ENCODE data around the gene PILRA. TPM values are rescaled to one million over a fixed set of nuclear protein-coding genes. Genes with fewer than 3 reads are reported as not detected.
A peak's percentile ranks its signal among the peaks of the same experiment; 100 is the strongest.

Gene PILRA
- total and polyA plus RNA-seq, 2 of the 13 experiments (the other 11 are each of a cell fraction or from before 2014, with no cell fraction given), result 0.13 to 1.3 TPM

DNA sequence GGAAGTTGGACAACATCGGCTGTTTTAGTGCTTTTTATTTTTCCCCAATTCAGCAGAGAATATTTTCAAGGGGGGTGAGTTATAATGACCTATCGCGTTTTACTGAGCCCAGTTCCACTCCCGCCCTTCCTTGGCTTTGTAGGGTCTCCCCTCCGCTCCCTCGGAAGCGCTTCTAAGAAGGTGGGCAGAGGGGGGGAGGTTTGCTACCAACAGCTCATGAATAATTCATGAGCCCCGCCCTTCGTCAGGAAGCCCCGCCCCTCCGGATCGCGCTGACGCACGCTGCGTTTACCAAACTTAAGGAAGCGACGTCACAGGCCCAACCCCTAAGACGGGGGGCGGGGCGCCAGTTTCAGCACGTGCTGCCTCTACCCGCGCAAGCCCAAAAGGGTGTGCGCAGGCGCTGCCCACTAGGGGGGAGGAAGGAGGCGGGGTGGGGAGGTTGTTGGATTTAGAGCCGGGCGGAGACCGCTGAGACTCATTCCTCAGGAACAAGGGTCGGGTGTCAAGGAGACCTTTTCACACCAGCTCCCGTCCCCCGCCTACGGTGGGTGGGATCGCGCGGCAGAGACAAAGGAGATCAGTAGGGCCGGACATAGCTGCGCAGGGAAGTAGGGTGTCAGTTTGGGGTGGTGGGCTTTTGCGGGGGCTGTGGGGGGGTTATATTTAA lies 55.8 kb downstream of the PILRA start:
- H3K4me3 ChIP-seq (replicated peaks in 1 of 3; ENCODE audit: insufficient read depth in 1 of 3, low read depth in 2 of 3, low read length in 3 of 3), result peak overlapping the region; percentile 75 to 87 (median 83)
- ATAC-seq, result peak; percentile 60
- H3K4me2 ChIP-seq (ENCODE audit: low read depth, low read length), result peak overlapping the region; percentile 94
- H4K20me1 ChIP-seq (ENCODE audit: insufficient read depth, low read length), result no peaks in the 10 kb centered on the region; the same call in 1 of the 2 replicates
- H3K9ac ChIP-seq (ENCODE audit: insufficient read depth, low read depth, low read length), result peak overlapping the region; percentile 98
- peak overlapping the region; percentile 98 for H3K27ac ChIP-seq (ENCODE audit: extremely low read length, insufficient read depth, low read length)
- WGBS (ENCODE audit: low lambda C conversion rate), result 0% methylated on average over 30 of the region's 40 CpGs
- TSS peak; percentile 62 for BruUV-seq (replicated peaks)
- DNase-seq (ENCODE audit: low spot score), result peak; percentile 98
- ChIA-PET POLR2A (interaction anchor here (0.5 to 4.8 kb wide), 49 partner anchors 9 to 1086 kb away, joined by 3 to 199 read pairs (median 5); partner anchors contain the start of genes AGFG2, AP4M1, FBXO24 and LAMTOR4), CTCF (ENCODE audit: low intra/inter-chr PET ratio, low total read pairs) (interaction anchor here (1.2 kb wide), 1 partner anchor 22 kb away, joined by 3 read pairs; no protein-coding TSS in a partner anchor)
- peaks cover 23% of the 10 kb centered on the region for H3K79me2 ChIP-seq (ENCODE audit: insufficient read depth, low read length)
- in situ Hi-C loops (cut with HindIII; ENCODE audit: extremely low pct_ligation_motif_present, low pct_unique_long_range_greater_than_20kb), result no loop called here
- peaks cover 45% of the 10 kb centered on the region for H3K4me1 ChIP-seq (ENCODE audit: insufficient read depth, low read length)
- H3K27me3 ChIP-seq (ENCODE audit: control insufficient read depth in 1 of 2, insufficient read depth in 2 of 2, low read length in 2 of 2), result no peaks in the 10 kb centered on the region; a peak in 1 of 5 replicates
- H3K9me3 ChIP-seq (ENCODE audit: low read length), result no peaks in the 10 kb centered on the region
- no peak for FAIRE-seq
- no peak overlapping the region for H2AFZ ChIP-seq (ENCODE audit: low read length)
- intact Hi-C loops (cut with micrococcal nuclease; ENCODE audit: unreplicated experiment), result loop anchor here (2.0 kb wide), 1 partner anchor 16 kb away; no protein-coding TSS in a partner anchor
- peaks cover 3 to 28% of the 10 kb centered on the region in 2 experiments for H3K36me3 ChIP-seq (replicated peaks in 1 of 2; ENCODE audit: control insufficient read depth in 1 of 2, insufficient read depth in 2 of 2, low read length in 2 of 2)
- TF ChIP-seq SUZ12 (IDR thresholded peaks at IDR 0.05; ENCODE audit: low read depth, low read length), result no peak
- no peak; the same call in 1 of the 2 replicates for TF ChIP-seq AHR (CRISPR knock-in tag; IDR thresholded peaks at IDR 0.05)
- TF ChIP-seq, protein P1, sequence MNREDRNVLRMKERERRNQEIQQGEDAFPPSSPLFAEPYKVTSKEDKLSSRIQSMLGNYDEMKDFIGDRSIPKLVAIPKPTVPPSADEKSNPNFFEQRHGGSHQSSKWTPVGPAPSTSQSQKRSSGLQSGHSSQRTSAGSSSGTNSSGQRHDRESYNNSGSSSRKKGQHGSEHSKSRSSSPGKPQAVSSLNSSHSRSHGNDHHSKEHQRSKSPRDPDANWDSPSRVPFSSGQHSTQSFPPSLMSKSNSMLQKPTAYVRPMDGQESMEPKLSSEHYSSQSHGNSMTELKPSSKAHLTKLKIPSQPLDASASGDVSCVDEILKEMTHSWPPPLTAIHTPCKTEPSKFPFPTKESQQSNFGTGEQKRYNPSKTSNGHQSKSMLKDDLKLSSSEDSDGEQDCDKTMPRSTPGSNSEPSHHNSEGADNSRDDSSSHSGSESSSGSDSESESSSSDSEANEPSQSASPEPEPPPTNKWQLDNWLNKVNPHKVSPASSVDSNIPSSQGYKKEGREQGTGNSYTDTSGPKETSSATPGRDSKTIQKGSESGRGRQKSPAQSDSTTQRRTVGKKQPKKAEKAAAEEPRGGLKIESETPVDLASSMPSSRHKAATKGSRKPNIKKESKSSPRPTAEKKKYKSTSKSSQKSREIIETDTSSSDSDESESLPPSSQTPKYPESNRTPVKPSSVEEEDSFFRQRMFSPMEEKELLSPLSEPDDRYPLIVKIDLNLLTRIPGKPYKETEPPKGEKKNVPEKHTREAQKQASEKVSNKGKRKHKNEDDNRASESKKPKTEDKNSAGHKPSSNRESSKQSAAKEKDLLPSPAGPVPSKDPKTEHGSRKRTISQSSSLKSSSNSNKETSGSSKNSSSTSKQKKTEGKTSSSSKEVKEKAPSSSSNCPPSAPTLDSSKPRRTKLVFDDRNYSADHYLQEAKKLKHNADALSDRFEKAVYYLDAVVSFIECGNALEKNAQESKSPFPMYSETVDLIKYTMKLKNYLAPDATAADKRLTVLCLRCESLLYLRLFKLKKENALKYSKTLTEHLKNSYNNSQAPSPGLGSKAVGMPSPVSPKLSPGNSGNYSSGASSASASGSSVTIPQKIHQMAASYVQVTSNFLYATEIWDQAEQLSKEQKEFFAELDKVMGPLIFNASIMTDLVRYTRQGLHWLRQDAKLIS (CRISPR knock-in tag; IDR thresholded peaks at IDR 0.05), result no peak
- 0 out of 2 replicates have a peak, but pooled peaks have one; percentile 25 for TF ChIP-seq MTF2 (CRISPR knock-in tag; IDR thresholded peaks at IDR 0.05; ENCODE audit: borderline replicate concordance)
- TF ChIP-seq, protein P2, sequence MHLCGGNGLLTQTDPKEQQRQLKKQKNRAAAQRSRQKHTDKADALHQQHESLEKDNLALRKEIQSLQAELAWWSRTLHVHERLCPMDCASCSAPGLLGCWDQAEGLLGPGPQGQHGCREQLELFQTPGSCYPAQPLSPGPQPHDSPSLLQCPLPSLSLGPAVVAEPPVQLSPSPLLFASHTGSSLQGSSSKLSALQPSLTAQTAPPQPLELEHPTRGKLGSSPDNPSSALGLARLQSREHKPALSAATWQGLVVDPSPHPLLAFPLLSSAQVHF (CRISPR knock-in tag; IDR thresholded peaks at IDR 0.05), result no peak
- peak; percentile 15; the same call in 1 of the 2 replicates for TF ChIP-seq MXD4 (CRISPR knock-in tag; IDR thresholded peaks at IDR 0.05)
- TF ChIP-seq MAFG (CRISPR knock-in tag; IDR thresholded peaks at IDR 0.05), result no peak
- TF ChIP-seq STAT5B (CRISPR knock-in tag; IDR thresholded peaks at IDR 0.05), result no peak
- TF ChIP-seq SRY (CRISPR knock-in tag; IDR thresholded peaks at IDR 0.05), result no peak; the same call in 1 of the 2 replicates
- TF ChIP-seq, protein P3, sequence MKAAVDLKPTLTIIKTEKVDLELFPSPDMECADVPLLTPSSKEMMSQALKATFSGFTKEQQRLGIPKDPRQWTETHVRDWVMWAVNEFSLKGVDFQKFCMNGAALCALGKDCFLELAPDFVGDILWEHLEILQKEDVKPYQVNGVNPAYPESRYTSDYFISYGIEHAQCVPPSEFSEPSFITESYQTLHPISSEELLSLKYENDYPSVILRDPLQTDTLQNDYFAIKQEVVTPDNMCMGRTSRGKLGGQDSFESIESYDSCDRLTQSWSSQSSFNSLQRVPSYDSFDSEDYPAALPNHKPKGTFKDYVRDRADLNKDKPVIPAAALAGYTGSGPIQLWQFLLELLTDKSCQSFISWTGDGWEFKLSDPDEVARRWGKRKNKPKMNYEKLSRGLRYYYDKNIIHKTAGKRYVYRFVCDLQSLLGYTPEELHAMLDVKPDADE (CRISPR knock-in tag; IDR thresholded peaks at IDR 0.05), result no peak
- TF ChIP-seq ZNF782 (CRISPR knock-in tag; IDR thresholded peaks at IDR 0.05; ENCODE audit: borderline replicate concordance), result 0 out of 2 replicates have a peak, but pooled peaks have one; percentile 30
- TF ChIP-seq ETV6 (CRISPR knock-in tag; conservative IDR thresholded peaks at IDR 0.05), result peak; percentile 47; the same call in 1 of the 2 replicates
- peak; percentile 18; the same call in 1 of the 2 replicates for TF ChIP-seq MAFF (IDR thresholded peaks at IDR 0.05; ENCODE audit: low read depth, low read length)
- TF ChIP-seq ZNF180 (CRISPR knock-in tag; IDR thresholded peaks at IDR 0.05; ENCODE audit: borderline replicate concordance, low read depth), result no peak
- no peak; the same call in 1 of the 2 replicates for TF ChIP-seq SALL2 (CRISPR knock-in tag; IDR thresholded peaks at IDR 0.05)
- TF ChIP-seq ZNF292 (CRISPR knock-in tag; IDR thresholded peaks at IDR 0.05; ENCODE audit: borderline replicate concordance, low read depth), result no peak
- TF ChIP-seq, protein P4, sequence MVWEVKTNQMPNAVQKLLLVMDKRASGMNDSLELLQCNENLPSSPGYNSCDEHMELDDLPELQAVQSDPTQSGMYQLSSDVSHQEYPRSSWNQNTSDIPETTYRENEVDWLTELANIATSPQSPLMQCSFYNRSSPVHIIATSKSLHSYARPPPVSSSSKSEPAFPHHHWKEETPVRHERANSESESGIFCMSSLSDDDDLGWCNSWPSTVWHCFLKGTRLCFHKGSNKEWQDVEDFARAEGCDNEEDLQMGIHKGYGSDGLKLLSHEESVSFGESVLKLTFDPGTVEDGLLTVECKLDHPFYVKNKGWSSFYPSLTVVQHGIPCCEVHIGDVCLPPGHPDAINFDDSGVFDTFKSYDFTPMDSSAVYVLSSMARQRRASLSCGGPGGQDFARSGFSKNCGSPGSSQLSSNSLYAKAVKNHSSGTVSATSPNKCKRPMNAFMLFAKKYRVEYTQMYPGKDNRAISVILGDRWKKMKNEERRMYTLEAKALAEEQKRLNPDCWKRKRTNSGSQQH (CRISPR knock-in tag; IDR thresholded peaks at IDR 0.05; ENCODE audit: low read depth), result no peak; the same call in 1 of the 2 replicates

All from HepG2 (cell line).